A549 (cell line): Measurements from ENCODE around the gene SLIT3. TPM values are rescaled to one million over a fixed set of nuclear protein-coding genes. Genes with fewer than 3 reads are reported as not detected.

Experiments used
- ATAC-seq, 2 experiments: fragments of 200-7000 bp in 1 of 2; fragments of >200 bp in 1 of 2; cut with Nextera tagmentation in 1 of 2; cut with Tn5 transposase in 1 of 2; 3 replicates each; pipeline versions ENCODE4 v1.8.0 to v1.9.1; 2018 to 2020; ENCODE audit warnings: mild to moderate bottlenecking in 1 of 2, moderate library complexity in 1 of 2
- CTCF ChIA-PET: fragments of 300-600 bp; sonication (Branson Sonifier 250); formaldehyde crosslinking; extraction: SDS; loops from one replicate; lab custom pipeline; 2021; ENCODE audit warnings: antibody characterized with exemption, inconsistent platforms; lab: Yijun Ruan, JAX
- POLR2A ChIA-PET: fragments of 350-600 bp; formaldehyde crosslinking; extraction: SDS; loops from one replicate; lab custom pipeline; 2021; ENCODE audit warnings: antibody characterized with exemption, inconsistent platforms; lab: Yijun Ruan, JAX
- DNase-seq, 2 experiments: peaks; one replicate each; pipeline versions ENCODE4 v3.0.0 to v3.0.0-alpha.2; 2011 to 2016; ENCODE audit warnings: low read depth in 1 of 2, low spot score in 1 of 2
- FAIRE-seq: peaks from 2 replicates; lab custom pipeline; 2011; peaks lifted over from hg19 to GRCh38; lab: Jason Lieb, UNC
- H3K27ac ChIP-seq, 2 experiments: fragments of >200 bp; sonication (Bioruptor Twin); formaldehyde crosslinking; 3 replicates each; pipeline ENCODE4 v1.5.1; 2016 to 2017
- H3K4me1 ChIP-seq: fragments of >200 bp; sonication (Bioruptor Twin); formaldehyde crosslinking; 3 replicates; pipeline ENCODE4 v1.6.1; 2016
- H3K4me2 ChIP-seq: fragments of >200 bp; sonication (Bioruptor Twin); formaldehyde crosslinking; 3 replicates; pipeline ENCODE4 v1.6.1; 2016
- H3K4me3 ChIP-seq: fragments of >200 bp; sonication (Bioruptor Twin); formaldehyde crosslinking; 3 replicates; pipeline ENCODE4 v1.5.1; 2016
- H3K9me3 ChIP-seq: fragments of >200 bp; sonication (Bioruptor Twin); formaldehyde crosslinking; 3 replicates; pipeline ENCODE4 v1.6.1; 2016
- BHLHE40 ChIP-seq: IDR thresholded peaks from 2 replicates; pipeline ENCODE4 v1.6.1; 2012; ENCODE audit warnings: low read depth, low read length, inconsistent platforms
- CBX2 ChIP-seq: fragments of 200-600 bp; sonication (generic); IDR thresholded peaks from 2 replicates; pipeline ENCODE4 v1.6.1; 2016; ENCODE audit warnings: low read depth, mild to moderate bottlenecking, borderline replicate concordance
- CEBPB ChIP-seq, 2 experiments: fragments of >200 bp in 1 of 2; sonication (Bioruptor Twin) in 1 of 2; formaldehyde crosslinking in 1 of 2; IDR thresholded peaks; 2 replicates each; pipeline ENCODE4 v1.6.1; 2012 to 2016
- CHD2 ChIP-seq: fragments of 150-350 bp; IDR thresholded peaks from 2 replicates; pipeline ENCODE4 v1.6.1; 2014; ENCODE audit warnings: low read length; ENCODE audit not compliant: partially characterized antibody
- EHF ChIP-seq: fragments of 250-450 bp; sonication (Bioruptor Pico); IDR thresholded peaks from 2 replicates; pipeline ENCODE4 v1.5.0; 2020; ENCODE audit warnings: mild to moderate bottlenecking
- EHMT2 ChIP-seq: fragments of 200-600 bp; sonication (generic); IDR thresholded peaks from 2 replicates; pipeline ENCODE4 v1.6.1; 2016; ENCODE audit warnings: antibody characterized with exemption, low read depth, mild to moderate bottlenecking, moderate library complexity
- EP300 ChIP-seq, 2 experiments: fragments of >200 bp; sonication (Bioruptor Twin); formaldehyde crosslinking; IDR thresholded peaks; 2 replicates in 1 of 2; 3 replicates in 1 of 2; pipeline ENCODE4 v1.6.1; 2016 to 2017
- FOSL2 ChIP-seq, 2 experiments: fragments of 450-650 bp in 1 of 2; fragments of >200 bp in 1 of 2; sonication (Bioruptor Twin) in 1 of 2; formaldehyde crosslinking; IDR thresholded peaks; 2 replicates each; pipeline versions ENCODE4 v1.5.0 to v1.6.1; 2016 to 2020; ENCODE audit warnings: mild to moderate bottlenecking in 1 of 2, moderate library complexity in 1 of 2
- HEYL ChIP-seq: fragments of 250-450 bp; sonication (Bioruptor Pico); IDR thresholded peaks from 2 replicates; pipeline ENCODE4 v1.8.0; 2021; ENCODE audit warnings: mild to moderate bottlenecking, moderate library complexity
- HOXA7 ChIP-seq: fragments of 250-450 bp; sonication (Bioruptor Pico); IDR thresholded peaks from 2 replicates; pipeline ENCODE4 v1.5.0; 2020; ENCODE audit warnings: mild to moderate bottlenecking, moderate library complexity
- HOXB5 ChIP-seq: fragments of 250-450 bp; sonication (Bioruptor Pico); IDR thresholded peaks from 2 replicates; pipeline ENCODE4 v1.5.0; 2020; ENCODE audit warnings: mild to moderate bottlenecking, moderate library complexity
- JUN ChIP-seq, 2 experiments: fragments of >200 bp; sonication (Bioruptor Twin); formaldehyde crosslinking; IDR thresholded peaks; 2 replicates in 1 of 2; 3 replicates in 1 of 2; pipeline ENCODE4 v1.6.1; 2016 to 2017
- MAFK ChIP-seq: fragments of 450-650 bp; IDR thresholded peaks from 2 replicates; pipeline ENCODE4 v1.6.1; 2014; ENCODE audit not compliant: partially characterized antibody
- NFE2L2 ChIP-seq: fragments of 150-350 bp; conservative IDR thresholded peaks from 2 replicates; pipeline ENCODE4 v1.6.1; 2014; ENCODE audit warnings: low read length
- NR3C1 ChIP-seq: fragments of >200 bp; sonication (Bioruptor Twin); formaldehyde crosslinking; IDR thresholded peaks from 3 replicates; pipeline ENCODE4 v1.6.1; 2017
- TFCP2L1 ChIP-seq: fragments of 250-450 bp; sonication (Bioruptor Pico); IDR thresholded peaks from 2 replicates; pipeline ENCODE4 v1.5.0; 2021; ENCODE audit warnings: mild to moderate bottlenecking
- ZFP36 ChIP-seq: fragments of 450-650 bp; IDR thresholded peaks from 2 replicates; pipeline ENCODE4 v1.6.1; 2014; ENCODE audit warnings: borderline replicate concordance; ENCODE audit not compliant: partially characterized antibody
- WGBS: methylation state at CpG from one replicate; pipeline ENCODE4 v1.1.6; 2017; ENCODE audit errors: missing lambda C conversion rate; 5-methylcytosine and 5-hydroxymethylcytosine counted together
- polyA plus RNA-seq, 4 experiments: library from polyadenylated mRNA; depleted of rRNA in 3 of 4; stranded (reverse); fragments of >200 nt; fragmentation: RNase III in 1 of 4; extraction: RNeasy Plus Mini Kit Qiagen cat#74134 plus additional on column Dnase treatment in 1 of 4; gene quantifications; 2 replicates in 3 of 4; 3 replicates in 1 of 4; pipeline ENCODE4 v1.2.3, GENCODE V29; 2011 to 2017
- TF ChIP-seq, protein P1 (sequence below): IDR thresholded peaks from 2 replicates; pipeline ENCODE4 v1.6.1; 2012; ENCODE audit warnings: low read depth, borderline replicate concordance
- TF ChIP-seq, protein P2 (sequence below): fragments of >200 bp; sonication (Bioruptor Twin); formaldehyde crosslinking; IDR thresholded peaks from 3 replicates; pipeline ENCODE4 v1.5.1; 2016
- TF ChIP-seq, protein P3 (sequence below): IDR thresholded peaks from 2 replicates; pipeline ENCODE4 v1.6.1; 2012
- TF ChIP-seq, protein P4 (sequence below): fragments of >200 bp; sonication (Bioruptor Twin); formaldehyde crosslinking; IDR thresholded peaks from 3 replicates; pipeline ENCODE4 v1.6.1; 2016
- TF ChIP-seq, protein P5 (sequence below): fragments of 200-600 bp; sonication (generic); IDR thresholded peaks from 2 replicates; pipeline ENCODE4 v1.6.1; 2016; ENCODE audit warnings: antibody characterized with exemption, mild to moderate bottlenecking, moderate library complexity

The SLIT3 gene
- polyA plus RNA-seq, 2 of the 4 experiments (the other 2 are of a cell fraction): 12.7 to 22.9 TPM

DNA sequence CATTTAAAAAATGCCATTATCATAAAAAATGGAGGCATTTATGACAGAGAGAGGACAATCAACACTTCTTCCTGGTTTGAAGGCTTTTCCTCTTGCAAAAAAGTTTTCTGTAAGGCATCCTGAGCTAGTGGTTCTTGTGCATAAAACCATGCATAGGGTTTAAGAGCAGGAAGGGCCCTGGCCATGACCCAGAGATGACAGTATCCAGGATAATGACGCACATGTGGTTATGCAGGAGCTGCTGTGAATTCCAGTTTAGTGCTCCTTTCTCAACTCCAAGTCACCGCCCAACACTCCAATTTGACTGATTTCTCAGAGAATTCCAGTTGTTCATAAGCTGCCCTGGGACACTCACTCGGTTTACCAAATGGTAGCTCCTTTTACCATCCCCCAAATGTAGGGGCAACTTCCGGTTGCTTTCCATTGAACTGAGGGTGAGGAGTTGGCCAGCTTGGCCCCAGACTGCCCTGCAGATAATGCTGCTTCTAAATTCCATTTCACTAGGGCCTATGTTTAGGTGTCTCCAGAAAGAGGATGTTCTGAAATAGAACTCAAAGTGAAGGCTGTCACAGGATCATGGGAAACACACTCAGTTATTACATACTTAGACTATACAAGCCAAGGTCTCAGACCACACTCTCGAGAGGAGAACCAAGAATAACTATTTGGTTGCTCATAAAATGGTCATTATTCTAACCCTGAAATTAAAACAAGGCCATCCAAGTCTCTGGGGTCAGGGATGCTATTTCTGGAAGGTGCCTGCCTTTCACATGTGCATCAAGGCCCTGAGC, 179.1 kb downstream of the SLIT3 start:
- 89% methylated on average over 5 of the region's 5 CpGs for WGBS
- ATAC-seq: no peak
- POLR2A ChIA-PET: no interaction called here

DNA sequence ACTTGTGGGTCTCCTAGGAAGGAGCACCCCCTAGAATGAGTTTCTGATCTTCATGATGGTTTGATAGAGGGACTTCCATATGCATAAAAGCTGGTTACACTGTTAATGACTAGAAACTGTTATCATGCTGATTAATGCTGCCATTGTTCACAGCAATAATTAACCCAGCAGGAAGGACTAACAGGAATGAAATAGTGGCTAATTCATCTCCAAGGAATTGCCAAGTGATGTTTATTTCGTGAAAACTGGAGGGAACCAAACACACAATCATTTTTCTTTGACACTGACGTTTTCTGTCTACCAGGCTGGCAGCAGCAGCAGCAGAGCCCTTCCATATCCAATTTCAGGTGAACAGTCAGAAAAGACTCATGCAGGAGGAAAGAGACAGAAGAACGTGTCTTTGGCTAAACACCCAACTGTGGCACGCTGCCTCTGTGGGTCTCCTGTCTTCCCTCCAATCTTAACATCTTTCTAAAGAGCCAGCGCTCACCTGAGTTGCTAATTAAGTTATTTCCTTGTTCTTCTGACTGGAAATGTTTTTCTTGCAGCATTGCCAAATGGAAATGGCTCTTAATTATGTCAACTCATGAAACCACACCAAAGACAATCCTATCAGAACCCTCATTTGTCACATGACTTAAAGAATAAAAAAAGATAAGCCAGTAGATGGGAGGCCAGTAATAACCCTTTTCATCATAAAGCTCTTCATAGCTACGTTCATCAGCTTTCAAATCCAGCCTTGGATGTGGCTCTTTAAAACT, 181.5 kb downstream of the SLIT3 start:
- ATAC-seq: no peak
- DNase-seq: no peak
- FAIRE-seq: no peak
- ChIA-PET CTCF (no interaction called here), POLR2A (no interaction called here)
- H3K4me1 ChIP-seq: no peaks in the 10 kb centered on the region
- H3K4me2 ChIP-seq: no peak overlapping the region
- WGBS: 80% methylated on average over 6 of the region's 6 CpGs
- H3K9me3 ChIP-seq: no peaks in the 10 kb centered on the region
- H3K4me3 ChIP-seq: no peak overlapping the region
- H3K27ac ChIP-seq: no peak overlapping the region
- TF ChIP-seq MAFK (no peak), JUN (IDR thresholded peaks at IDR 0.05) (no peak), HEYL (CRISPR knock-in tag) (no peak), NR3C1 (no peak), HOXB5 (CRISPR knock-in tag) (no peak)
- TF ChIP-seq, protein P1, sequence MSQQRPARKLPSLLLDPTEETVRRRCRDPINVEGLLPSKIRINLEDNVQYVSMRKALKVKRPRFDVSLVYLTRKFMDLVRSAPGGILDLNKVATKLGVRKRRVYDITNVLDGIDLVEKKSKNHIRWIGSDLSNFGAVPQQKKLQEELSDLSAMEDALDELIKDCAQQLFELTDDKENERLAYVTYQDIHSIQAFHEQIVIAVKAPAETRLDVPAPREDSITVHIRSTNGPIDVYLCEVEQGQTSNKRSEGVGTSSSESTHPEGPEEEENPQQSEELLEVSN: no peak
- TF ChIP-seq, protein P2, sequence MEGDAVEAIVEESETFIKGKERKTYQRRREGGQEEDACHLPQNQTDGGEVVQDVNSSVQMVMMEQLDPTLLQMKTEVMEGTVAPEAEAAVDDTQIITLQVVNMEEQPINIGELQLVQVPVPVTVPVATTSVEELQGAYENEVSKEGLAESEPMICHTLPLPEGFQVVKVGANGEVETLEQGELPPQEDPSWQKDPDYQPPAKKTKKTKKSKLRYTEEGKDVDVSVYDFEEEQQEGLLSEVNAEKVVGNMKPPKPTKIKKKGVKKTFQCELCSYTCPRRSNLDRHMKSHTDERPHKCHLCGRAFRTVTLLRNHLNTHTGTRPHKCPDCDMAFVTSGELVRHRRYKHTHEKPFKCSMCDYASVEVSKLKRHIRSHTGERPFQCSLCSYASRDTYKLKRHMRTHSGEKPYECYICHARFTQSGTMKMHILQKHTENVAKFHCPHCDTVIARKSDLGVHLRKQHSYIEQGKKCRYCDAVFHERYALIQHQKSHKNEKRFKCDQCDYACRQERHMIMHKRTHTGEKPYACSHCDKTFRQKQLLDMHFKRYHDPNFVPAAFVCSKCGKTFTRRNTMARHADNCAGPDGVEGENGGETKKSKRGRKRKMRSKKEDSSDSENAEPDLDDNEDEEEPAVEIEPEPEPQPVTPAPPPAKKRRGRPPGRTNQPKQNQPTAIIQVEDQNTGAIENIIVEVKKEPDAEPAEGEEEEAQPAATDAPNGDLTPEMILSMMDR: no peak

More for the DNA sequence above, 179.1 kb downstream of the SLIT3 start:
- H3K9me3 ChIP-seq: no peaks in the 10 kb centered on the region
- DNase-seq (no peak), FAIRE-seq (no peak)
- H3K4me2 ChIP-seq: no peak overlapping the region
- no peak overlapping the region for H3K27ac ChIP-seq
- no peaks in the 10 kb centered on the region for H3K4me1 ChIP-seq
- no peak overlapping the region for H3K4me3 ChIP-seq
- CTCF ChIA-PET: interaction anchor here (0.9 to 1.7 kb wide), 3 partner anchors 10 to 24 kb away, joined by 3 to 4 read pairs (median 3); no protein-coding TSS in a partner anchor
- TF ChIP-seq, protein P3, sequence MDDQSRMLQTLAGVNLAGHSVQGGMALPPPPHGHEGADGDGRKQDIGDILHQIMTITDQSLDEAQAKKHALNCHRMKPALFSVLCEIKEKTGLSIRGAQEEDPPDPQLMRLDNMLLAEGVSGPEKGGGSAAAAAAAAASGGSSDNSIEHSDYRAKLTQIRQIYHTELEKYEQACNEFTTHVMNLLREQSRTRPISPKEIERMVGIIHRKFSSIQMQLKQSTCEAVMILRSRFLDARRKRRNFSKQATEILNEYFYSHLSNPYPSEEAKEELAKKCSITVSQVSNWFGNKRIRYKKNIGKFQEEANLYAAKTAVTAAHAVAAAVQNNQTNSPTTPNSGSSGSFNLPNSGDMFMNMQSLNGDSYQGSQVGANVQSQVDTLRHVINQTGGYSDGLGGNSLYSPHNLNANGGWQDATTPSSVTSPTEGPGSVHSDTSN: no peak
- TF ChIP-seq NR3C1 (no peak), EHMT2 (no peak), CEBPB (IDR thresholded peaks at IDR 0.05) (no peak), EP300 (IDR thresholded peaks at IDR 0.05) (no peak), CHD2 (no peak), BHLHE40 (no peak), HOXA7 (CRISPR knock-in tag) (no peak), FOSL2 (IDR thresholded peaks at IDR 0.05) (no peak), FOSL2 (CRISPR knock-in tag; IDR thresholded peaks at IDR 0.05) (no peak), EHF (CRISPR knock-in tag) (no peak), TFCP2L1 (CRISPR knock-in tag) (no peak), ZFP36 (no peak), NFE2L2 (no peak), CBX2 (no peak)
- TF ChIP-seq, protein P4, sequence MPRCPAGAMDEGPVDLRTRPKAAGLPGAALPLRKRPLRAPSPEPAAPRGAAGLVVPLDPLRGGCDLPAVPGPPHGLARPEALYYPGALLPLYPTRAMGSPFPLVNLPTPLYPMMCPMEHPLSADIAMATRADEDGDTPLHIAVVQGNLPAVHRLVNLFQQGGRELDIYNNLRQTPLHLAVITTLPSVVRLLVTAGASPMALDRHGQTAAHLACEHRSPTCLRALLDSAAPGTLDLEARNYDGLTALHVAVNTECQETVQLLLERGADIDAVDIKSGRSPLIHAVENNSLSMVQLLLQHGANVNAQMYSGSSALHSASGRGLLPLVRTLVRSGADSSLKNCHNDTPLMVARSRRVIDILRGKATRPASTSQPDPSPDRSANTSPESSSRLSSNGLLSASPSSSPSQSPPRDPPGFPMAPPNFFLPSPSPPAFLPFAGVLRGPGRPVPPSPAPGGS: no peak
- TF ChIP-seq, protein P5, sequence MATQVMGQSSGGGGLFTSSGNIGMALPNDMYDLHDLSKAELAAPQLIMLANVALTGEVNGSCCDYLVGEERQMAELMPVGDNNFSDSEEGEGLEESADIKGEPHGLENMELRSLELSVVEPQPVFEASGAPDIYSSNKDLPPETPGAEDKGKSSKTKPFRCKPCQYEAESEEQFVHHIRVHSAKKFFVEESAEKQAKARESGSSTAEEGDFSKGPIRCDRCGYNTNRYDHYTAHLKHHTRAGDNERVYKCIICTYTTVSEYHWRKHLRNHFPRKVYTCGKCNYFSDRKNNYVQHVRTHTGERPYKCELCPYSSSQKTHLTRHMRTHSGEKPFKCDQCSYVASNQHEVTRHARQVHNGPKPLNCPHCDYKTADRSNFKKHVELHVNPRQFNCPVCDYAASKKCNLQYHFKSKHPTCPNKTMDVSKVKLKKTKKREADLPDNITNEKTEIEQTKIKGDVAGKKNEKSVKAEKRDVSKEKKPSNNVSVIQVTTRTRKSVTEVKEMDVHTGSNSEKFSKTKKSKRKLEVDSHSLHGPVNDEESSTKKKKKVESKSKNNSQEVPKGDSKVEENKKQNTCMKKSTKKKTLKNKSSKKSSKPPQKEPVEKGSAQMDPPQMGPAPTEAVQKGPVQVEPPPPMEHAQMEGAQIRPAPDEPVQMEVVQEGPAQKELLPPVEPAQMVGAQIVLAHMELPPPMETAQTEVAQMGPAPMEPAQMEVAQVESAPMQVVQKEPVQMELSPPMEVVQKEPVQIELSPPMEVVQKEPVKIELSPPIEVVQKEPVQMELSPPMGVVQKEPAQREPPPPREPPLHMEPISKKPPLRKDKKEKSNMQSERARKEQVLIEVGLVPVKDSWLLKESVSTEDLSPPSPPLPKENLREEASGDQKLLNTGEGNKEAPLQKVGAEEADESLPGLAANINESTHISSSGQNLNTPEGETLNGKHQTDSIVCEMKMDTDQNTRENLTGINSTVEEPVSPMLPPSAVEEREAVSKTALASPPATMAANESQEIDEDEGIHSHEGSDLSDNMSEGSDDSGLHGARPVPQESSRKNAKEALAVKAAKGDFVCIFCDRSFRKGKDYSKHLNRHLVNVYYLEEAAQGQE: no peak
- TF ChIP-seq, protein P2: no peak
